ENCODE measurements around the gene CGB5.
A peak's percentile ranks its signal among the peaks of the same experiment; 100 is the strongest.
"Not testable (repeated sequence)": the region's sequence is repeated elsewhere in the genome, so short reads cannot be mapped to it uniquely, and the experiment has no call there.

CGB5 gene

DNA sequence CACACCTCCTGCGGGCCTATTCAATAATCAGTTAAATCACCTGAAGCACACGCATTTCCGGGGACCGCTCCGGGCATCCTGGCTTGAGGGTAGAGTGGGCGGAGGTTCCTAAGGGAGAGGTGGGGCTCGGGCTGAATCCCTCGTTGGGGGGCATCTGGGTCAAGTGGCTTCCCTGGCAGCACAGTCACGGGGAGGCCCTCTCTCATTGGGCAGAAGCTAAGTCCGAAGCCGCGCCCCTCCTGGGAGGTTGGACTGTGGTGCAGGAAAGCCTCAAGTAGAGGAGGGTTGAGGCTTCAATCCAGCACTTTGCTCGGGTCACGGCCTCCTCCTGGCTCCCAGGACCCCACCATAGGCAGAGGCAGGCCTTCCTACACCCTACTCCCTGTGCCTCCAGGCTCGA is at the start of gene CGB5:
CGB5 (plus strand) TSS at position 301 of the 400 bp plus-strand sequence. CDS start 362 bp downstream, outside the sequence.
- not testable (repeated sequence) for DNase-seq

DNA sequence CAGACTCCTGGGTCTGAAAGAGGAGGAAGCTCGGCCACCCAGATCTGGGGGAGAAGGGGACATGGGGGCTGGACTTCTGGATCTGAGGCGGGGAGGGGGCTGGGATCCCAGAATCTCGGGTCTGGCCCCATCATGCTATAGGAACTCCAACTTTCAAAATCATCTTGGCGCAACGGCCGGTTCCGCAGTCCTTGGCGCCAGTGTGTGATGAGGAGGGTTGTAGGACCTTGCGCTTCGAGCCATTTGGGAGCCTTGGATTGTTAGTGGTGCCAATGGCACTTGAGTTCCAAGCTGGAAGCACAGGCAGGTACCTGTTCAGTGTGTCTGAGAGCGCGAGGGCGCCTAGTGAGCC is 49.6 kb upstream of the CGB5 start:
- no peak for DNase-seq

DNA sequence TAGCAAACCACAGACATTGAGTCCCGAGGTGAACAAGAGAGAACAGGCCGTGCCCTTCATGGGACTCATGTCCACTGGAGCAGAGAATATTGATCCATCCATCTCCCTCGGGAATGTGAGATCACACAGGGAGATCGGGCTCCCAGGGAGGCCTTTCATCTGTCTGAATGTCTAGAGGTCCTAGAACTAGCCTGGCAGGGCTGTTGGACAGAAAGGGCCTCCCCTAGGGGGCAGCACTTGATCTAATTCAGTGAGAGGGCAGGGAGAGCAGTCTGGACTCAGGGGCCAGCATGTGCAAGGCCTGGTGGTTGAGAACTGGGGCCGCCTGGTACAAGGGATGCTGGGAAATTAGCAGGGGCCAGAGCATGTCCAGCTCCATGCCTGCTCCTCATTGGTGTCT is 45.7 kb upstream of the CGB5 start:
- peak; percentile 90 for DNase-seq

DNA sequence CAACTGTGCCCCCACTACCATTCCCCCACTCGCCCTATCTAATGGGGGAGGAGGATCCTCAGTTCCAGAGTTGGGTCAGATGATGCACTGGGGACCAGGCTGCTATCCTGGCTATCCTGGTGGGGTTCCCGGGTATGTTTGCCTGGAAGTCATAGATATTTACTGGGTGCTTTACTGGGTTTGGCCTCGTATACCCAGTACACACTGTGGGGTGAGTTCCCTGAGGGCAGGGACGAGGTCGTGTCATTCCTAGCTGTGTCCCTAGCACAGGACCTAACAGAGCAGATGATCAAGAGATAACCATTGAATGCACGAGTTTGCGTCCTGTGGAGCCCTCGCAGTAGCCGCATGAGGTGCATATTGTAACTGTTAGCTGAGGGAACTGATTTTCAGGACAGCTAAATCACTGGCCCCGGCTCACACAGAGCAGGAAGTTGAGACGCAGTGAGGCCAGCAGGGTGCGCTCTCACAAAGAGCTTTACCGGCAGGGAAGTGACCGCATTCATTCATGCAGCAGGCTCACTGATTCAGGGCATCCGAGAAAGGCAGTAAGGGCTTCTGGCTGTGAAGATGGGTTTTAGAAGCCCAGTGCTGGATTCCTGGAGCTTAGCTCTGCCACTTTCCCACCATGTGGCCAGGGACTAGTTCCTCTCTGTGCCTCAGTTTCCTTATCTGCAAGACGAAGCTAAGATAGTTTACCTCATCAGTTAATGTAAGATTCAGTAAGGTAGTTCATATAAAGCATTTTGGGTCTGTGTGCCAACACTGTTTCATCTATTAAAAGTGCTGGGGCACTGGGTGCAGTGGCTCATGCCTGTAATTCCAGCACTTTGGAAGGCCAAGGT is 43.9 kb upstream of the CGB5 start:
- DNase-seq, result peak; percentile 85

DNA sequence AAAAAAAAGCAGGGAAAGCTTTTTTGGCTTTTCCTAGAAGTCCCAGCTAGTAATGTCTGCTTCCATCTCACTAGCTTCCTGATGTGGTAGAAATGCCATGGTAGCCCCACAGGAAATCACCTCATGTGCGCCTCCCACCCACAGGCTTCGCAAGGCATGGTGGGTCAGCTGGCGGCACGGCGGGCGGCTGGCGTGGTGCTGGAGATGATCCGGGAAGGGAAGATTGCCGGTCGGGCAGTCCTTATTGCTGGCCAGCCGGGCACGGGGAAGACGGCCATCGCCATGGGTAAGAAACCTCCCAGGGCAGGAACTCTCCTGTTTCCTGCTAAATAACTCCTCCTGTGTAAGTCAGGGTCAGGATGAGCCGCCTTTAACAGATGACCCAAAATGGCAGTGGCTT is 39.5 kb upstream of the CGB5 start:
- DNase-seq, result no peak

DNA sequence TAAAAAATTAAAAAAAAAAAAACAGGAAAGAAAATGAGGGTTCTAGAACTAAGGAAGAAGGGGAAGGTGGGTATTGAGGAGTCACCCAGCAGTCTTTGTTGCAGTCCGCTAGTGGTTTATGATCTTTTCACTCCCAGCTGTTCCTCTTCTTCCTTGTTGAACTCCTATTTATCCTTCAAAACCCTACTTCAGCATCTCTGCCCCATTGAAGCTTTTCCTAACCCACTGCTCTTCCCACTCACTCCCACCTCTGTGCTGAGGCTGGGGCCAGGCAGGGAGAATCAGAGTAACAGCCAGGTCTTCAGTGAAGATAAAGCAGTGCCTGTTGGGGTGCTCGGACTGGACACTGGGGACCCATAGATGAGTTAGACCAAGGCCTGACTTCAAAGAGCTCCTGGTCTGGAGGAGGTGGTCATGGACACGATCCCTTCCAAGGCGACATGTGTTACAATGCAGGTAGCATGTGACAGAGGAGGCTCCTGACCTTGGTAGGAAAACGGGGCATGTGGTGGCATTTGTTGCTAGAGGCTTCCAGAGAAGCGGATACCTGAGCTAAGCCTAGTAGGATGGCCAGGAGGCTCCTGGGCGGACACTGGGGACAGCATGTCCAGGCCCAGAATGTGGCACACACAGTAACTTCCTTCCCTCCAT is 38.6 kb upstream of the CGB5 start:
- DNase-seq, result no peak

DNA sequence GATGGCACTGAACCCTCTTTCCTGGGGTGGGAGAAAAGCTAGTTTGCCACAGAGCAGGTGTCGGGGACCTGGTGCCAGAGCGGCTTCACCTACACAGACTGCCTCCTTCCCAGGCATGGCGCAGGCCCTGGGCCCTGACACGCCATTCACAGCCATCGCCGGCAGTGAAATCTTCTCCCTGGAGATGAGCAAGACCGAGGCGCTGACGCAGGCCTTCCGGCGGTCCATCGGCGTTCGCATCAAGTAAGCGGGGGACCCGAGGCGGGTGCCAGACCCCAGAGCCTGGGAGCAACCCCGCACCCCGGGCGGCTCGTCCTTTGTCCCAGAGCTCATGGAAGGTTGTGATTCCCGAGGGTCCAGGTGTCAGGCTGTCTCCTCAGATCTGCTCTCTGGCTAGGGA is 36.7 kb upstream of the CGB5 start:
- DNase-seq, result no peak

DNA sequence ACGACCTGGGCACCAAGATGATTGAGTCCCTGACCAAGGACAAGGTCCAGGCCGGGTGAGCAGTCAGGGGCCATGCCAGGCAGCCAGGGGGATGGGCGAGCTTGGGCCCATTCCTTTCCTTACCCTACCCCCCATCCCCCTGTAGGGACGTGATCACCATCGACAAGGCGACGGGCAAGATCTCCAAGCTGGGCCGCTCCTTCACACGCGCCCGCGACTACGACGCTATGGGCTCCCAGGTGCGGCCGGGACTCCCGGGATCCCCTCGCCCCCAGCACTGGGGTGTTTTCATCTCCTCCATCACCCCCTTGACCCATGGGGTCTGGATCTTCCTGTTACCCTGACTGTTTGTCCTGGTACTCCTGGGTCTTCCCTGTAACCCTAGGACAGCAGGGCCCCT is 33.8 kb upstream of the CGB5 start:
- no peak for DNase-seq

DNA sequence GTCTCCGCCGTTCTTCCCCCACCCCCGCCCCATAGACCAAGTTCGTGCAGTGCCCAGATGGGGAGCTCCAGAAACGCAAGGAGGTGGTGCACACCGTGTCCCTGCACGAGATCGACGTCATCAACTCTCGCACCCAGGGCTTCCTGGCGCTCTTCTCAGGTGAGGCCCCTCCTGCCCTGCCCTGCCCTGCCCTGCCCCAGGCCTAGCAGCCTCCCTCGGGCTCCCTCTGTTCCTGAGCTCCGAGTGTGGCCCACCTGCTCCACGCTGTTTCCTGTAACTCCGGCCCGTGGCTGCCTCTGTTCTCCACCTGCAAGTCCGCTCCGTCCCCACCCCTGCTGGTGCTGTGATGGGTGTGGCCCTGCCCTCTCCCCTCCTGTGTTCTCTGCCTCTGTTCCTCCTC is 33.2 kb upstream of the CGB5 start:
- DNase-seq, result no peak

DNA sequence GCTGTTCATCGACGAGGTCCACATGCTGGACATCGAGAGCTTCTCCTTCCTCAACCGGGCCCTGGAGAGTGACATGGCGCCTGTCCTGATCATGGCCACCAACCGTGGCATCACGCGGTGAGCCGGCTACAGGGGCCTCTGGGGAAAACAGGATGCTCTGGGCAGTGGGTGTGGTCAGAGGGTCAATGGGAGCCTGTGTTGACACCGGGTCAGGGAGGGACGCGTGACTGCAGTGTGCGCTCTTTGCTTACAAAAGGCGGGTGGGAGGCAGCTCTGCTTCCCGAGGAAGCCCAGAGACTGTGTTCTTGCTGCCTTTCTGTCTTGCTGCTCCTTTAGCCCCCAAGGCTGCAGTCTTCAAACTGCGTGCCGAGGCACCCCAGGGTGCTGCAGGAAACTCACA is 32.5 kb upstream of the CGB5 start:
- DNase-seq, result no peak

DNA sequence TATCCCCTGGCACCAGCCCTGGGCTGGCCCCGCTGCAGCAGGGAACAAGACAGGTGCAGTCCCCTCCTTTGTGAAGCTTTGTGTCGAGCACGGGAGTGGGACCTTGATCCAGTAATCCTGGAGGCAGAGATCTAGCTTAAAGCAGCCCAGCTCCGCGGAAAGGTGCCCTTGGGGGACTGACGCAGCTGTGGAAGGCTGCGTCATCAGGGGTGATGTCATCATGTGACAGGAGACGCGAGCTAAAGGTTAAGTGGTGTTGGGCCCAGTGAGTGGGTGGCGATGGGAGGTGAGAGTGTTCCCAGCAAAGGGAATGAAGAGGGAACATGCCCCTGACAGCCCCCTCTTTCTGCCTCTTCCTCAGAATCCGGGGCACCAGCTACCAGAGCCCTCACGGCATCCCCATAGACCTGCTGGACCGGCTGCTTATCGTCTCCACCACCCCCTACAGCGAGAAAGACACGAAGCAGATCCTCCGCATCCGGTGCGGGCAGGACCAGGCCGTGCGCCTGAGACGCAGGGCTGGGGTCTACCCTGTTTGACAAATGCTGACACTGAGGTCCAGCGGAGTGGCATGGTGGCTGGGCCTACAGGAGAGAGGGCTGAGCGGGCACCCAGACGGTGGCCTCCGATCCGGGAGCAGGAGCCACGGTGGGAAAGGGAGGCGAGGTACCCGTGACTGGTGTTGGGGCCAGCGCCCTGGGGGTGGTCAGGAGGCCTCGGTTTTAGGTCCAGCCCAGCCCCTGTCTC is 29.4 kb upstream of the CGB5 start:
- DNase-seq, result no peak

DNA sequence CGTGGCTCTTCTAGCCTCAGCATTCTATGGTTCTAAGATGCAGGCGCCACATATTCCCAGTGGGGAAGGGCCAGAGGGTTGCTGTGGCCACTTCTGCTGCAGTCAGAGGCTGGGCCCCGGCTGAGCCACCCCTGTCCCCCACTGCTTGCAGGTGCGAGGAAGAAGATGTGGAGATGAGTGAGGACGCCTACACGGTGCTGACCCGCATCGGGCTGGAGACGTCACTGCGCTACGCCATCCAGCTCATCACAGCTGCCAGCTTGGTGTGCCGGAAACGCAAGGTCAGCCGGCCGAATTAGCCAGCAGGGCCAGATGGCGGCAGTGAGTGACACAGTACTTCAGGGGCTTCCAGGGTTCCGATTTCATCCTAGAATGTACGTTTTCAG is 28.8 kb upstream of the CGB5 start:
- no peak for DNase-seq

DNA sequence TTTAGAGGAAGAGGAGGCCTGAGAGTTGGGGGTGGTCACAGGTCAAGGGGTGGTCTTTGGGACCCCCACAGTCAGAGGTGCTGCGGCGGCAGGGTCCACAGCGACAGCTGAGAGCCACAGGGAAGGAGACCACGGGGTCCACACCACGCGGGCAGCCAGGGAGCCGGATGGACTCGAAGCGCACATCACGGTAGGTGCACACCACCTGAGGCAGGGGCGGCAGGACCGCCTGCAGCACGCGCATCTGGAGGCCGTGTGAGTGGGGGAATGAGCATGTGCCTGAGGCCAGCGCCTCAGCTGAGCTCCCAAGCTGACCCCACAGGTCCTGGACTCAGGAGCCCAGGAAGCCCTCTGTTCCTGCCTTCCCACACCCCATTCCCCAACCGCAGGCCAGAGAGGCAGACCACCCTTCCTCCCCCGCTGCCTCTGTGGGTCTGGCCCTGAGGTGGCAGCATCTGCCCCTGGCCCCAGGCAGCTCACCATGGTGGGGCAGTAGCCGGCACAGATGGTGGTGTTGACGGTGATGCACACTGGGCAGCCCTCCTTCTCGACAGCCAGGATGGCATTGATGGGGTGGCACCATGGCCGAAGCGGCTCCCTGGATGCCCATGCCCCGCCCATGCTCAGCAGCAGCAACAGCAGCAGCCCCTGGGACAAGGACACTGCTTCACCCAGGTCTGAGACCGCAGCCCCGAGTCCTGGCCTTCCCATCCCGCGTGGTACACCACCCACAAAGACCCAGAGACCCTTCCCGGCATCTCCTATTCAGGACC is 27.4 kb upstream of the CGB5 start:
- no peak for DNase-seq

DNA sequence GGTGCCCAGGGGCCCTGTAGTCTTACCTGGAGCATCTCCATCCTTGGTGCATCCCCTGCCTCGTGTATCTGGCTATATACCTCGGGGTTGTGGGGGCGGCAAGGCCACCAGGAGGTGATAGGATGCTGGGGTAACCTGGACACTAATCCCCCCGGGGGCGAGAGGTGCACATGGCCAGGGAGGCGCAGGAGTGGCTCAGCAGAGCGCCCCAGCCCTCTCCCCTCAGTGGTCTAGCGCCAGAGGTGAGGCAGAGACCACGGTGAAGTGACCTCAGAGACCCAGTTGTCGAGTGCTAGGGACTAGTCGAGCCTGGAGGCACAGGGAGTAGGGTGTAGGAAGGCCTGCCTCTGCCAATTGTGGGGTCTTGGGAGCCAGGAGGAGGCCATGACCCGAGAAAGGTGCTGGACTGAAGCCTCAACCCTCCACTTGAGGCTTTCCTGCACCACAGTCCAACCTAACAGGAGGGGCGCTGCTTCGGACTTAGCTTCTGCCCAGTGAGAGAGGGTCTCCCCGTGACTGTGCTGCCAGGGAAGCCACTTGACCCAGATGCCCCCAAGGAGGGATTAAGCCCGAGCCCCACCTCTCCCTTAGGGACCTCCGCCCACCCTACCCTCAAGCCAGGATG is 26.5 kb upstream of the CGB5 start, which contains the start of gene LHB:
LHB (minus strand) TSS at position 51 of the 625 bp plus-strand sequence; CDS start at position 41, 10 bp downstream.
- DNase-seq, result no peak

DNA sequence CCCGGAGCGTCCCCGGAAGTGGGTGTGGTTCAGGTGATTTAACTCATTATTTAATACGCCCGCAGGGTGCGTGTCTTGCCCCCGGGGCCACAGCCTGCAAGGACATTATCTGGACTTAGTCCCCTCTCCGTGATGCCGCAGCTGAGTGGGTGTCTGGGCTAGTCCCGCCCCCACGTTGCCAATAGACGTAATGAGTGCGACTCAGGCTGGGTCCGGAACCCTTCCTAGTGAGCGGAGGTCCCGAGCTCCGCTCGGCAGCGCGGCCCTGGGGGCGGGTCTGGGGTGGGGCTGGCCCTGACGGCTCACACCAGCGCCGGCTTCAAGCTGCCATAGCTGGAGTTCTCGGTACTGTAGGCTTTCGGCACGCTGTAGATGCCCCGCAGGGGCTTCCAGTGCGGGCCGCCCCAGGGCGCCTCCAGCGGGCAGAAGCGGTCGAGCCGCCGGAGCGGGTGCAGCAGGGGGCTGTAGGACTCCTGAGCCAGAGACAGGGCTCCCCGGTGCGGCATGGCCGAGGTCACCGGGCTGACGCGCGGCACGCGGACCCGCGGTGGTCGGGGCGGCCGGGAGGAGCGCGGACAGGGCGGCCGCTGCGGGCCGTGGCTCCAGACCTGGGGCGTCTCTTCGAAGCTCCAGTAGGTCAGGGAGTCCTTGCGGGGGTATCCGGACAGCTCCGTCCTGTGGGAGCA is 25.8 kb upstream of the CGB5 start:
- peak; percentile 77 for DNase-seq

DNA sequence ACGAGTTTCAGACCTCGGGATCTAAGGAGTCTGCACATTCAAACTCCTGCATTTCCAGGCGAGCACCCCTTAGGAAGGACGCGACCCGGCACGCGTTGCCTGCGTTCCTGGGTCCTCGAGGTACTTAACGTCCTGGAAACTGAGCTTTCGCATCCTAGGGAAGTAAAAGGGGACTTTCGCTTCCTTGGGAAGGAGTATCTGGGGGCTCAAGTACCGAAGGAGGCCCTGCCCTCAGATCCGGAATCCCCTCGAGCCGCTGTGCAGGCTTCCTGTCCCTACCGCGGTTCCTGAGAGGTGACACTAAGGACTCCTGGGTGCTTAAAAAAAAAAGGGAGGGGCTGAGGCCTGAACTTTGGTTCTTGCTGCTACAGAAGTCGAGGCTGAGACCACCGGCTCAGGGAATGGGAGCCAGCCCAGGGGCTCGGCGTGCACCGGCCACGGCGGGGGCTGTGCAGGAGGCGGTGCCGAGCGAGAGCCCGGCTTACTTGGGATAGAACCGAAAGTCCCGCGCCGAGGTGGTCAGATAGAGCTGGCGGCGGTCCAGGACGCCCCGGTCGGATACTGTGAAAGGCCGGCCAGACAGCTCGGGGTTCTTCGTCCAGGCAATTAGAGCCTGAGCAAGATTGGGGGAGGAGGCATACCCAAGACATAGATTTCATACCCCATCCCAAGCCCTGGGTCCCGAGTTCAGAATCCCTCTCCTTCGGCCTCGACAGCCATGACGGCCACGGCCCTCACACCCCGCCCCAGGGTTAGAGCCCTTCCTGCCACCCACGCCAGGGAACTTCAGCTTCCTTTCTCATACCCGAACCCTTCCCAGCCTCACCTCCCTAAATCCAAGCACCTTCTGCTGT is 25.0 kb upstream of the CGB5 start:
- DNase-seq, result peak; percentile 47

DNA sequence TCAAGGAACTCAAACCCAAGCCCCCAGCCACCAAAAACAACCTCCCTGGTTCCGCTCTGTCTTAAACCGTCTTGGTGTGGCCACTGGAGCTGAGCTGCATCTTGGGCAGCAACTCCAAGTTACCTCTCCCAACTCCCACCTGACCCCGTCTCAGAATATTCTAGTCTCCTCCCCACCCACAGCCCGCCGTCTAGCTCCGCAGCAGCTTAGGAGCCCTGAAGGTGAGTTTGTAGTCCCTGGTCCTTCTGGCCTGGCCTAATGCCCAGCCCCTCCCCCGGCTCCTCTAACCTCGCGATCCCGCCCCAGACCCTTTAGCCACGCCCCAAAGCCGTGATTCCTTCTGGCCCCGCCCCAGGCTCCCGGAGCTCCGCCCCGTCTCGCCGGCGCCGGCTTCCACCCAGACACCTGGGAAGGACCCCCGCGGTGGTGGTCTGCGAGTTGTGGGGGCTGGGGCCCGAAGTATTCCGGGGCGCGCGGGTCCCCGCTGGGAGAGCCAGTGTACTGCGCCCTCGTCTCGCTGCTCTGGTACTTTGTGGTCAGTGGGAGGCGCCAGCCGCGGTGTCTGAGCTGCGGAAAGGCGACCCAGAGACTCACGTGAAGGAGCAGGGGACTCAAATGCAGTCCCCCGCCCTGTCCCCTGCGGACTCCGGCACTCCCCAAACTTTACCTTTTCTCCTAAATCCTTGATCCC is 24.3 kb upstream of the CGB5 start:
- peak; percentile 71 for DNase-seq

DNA sequence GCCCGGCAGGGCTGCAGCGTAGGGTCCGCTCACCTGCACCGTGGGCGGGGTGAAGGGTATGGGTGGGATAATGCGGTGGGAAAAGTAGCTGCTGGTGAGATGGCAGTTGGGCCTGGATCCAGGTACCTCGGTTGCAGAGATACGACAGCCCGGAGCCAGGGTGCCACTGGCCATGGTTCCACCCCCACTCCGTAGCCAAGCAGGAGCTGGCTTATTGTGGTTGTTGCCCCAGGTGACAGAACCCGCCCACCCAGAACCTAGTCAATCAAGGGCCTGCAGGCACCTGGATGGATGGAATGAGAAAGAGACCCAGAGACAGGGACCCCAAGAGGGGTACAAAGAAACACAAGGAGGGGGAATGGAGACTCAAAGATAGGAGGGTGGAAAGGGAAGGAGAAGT is 23.3 kb upstream of the CGB5 start:
- DNase-seq, result no peak

DNA sequence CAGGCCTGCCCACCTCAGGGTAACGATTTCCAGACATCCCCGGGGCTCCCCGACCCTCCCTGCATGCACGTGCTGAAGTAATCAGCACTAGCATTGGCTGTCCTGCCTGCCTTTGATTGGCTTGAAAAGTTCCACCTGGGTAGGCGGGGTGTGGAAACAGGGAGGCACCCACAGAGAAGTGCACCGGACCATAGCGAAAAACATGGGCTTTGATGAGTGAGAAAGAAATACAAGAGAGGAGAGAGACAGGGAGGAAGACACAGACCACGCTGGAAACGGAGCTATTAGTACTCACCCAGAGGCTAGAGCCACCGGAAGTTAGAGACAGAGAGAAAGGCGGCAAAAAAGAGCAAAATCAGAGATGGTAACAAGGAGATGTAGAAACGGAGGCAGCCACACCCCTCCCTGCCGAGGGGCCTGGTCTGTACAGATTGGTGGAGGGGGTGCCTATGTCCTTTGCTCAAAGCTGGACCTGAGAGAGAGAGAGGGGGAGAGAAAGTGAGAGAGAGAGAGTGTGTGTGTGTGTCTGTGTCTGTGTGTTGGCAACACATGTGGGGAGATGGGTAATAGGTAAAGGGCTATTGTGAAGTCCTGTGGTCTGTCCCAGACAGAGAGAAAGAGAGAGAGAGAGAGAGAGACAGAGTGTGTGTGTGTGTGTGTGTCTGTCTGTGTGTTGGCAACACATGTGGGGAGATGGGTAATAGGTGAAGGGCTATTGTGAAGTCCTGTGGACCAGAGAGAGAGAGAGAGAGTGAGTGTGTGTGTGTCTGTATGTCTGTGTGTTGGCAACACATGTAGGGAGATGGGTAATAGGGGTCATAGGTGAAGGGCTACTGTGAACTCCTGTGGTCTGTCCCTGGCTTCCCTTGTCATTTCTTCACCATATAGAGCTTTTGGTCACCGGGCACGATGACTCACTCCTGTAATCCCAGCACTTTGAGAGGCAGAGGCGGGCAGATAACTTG is 22.4 kb upstream of the CGB5 start:
- DNase-seq, result peak; percentile 18

Data from hematopoietic multipotent progenitor cell treated with erythropoietin and hydrocortisone succinate and interleukin-3 and kit ligand, for 6 days (in vitro differentiated cells).